ENCODE data around the gene MRPS7.
A peak's percentile ranks its signal among the peaks of the same experiment; 100 is the strongest.

The MRPS7 gene

DNA sequence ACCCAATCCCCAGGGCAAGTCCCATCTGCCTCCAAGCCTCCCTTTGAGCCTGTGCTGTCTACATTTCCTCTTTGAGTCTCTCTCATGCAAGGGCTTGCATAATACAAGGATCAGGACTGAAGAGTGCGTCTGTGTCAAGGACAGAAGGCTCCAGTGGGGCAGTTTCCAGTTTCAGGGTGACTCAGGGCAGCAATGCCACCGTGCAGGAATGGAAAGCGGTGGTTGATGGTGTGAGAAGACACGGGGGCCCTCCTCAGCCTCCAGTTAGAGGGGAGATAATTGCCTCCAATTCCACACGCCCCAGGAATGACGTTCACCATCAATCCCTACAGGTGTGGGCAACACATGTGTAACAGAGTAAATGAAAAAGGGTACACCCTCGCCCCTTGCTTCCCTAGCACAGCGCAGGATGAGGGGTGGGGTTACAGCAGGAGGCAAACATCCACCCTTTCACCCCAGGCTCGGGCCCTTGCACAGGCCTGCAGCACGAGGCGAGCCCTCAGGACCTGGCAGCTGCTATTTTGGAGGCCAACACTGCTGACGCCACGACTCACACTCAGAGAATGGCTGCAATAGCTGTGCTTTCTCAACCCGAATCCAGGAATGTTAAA, 52.4 kb downstream of the MRPS7 start:
- no peak for DNase-seq

DNA sequence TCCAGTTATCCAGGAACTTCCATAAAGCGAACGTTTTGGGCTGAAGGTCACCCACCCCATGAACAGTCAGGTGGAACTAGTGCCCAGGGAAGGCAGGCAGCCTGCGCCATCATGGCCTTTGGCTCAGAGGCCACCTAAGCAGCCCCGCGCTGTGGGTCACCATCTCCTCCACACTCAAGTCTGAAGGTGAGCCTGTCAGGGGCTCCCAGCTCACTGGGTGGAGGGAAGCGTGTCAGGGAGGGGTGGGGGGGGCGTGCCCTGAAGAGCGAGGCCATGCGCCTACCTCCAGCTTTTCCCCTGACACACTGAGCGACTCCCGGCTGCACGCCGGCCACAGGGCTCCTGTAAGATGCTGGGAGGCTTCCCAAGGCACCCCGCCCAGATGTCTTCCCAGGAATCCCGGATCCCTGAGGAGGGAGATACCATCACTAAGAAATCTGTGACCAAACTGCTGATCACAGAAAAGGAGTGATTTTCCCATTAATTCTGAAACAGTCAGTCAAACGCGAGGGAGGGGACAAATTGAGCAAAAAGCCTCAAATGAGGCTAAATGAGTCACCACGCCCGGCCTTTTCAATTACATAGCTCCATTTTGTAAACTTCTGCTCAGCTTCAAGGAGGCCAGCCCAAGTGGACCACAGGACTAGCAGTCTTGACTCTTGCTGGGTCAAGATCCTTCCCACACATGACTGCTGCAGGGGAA, 54.0 kb downstream of the MRPS7 start:
- DNase-seq: peak; percentile 53
